SK-N-SH (cell line): ENCODE results near the gene ARMC3. TPM values are rescaled to one million over a fixed set of nuclear protein-coding genes. Genes with fewer than 3 reads are reported as not detected.

Experiments used
- CTCF ChIA-PET: fragments of 300-600, 350-600 bp; formaldehyde crosslinking; extraction: SDS; loops from one replicate; lab custom pipeline; 2021; lab: Yijun Ruan, JAX
- POLR2A ChIA-PET: fragments of 350-600 bp; sonication (Branson Sonifier 250); formaldehyde crosslinking; extraction: SDS; loops from one replicate; lab custom pipeline; 2020; ENCODE audit warnings: antibody characterized with exemption, inconsistent platforms; lab: Yijun Ruan, JAX
- DNase-seq: peaks from one replicate; pipeline ENCODE4 v3.0.0; 2012
- H2AFZ ChIP-seq: fragments of 200-600 bp; sonication (generic); 2 replicates; pipeline ENCODE4 v1.8.1; 2016; ENCODE audit warnings: antibody characterized with exemption, mild to moderate bottlenecking, low read depth
- H3F3A ChIP-seq: fragments of 200-600 bp; sonication (generic); replicated peaks from 2 replicates; pipeline ENCODE3; 2016; ENCODE audit warnings: antibody characterized with exemption, mild to moderate bottlenecking; ENCODE audit not compliant: insufficient read depth
- H3K27ac ChIP-seq, 2 experiments: fragments of 200-500 bp in 1 of 2; fragments of 200-600 bp in 1 of 2; sonication (Bioruptor generic) in 1 of 2; sonication (generic), shearing (Covaris generic) in 1 of 2; 2 replicates each; pipeline versions ENCODE4 v1.5.1 to v1.6.1; 2014 to 2016; ENCODE audit warnings: low read depth in 2 of 2, inconsistent platforms in 1 of 2, low read length in 1 of 2, mild to moderate bottlenecking in 1 of 2, mixed read lengths in 1 of 2
- H3K27me3 ChIP-seq: fragments of 200-600 bp; sonication (generic), shearing (Covaris generic); 2 replicates; pipeline ENCODE4 v1.6.1; 2016; ENCODE audit warnings: mixed run types; ENCODE audit not compliant: insufficient read depth
- H3K36me3 ChIP-seq, 2 experiments: fragments of 200-500 bp in 1 of 2; fragments of 200-600 bp in 1 of 2; sonication (Bioruptor generic) in 1 of 2; sonication (generic) in 1 of 2; replicated peaks in 1 of 2; 2 replicates each; pipeline versions ENCODE3 to v1.5.1; 2014 to 2016; ENCODE audit warnings: low read length in 1 of 2, mild to moderate bottlenecking in 1 of 2; ENCODE audit not compliant: insufficient read depth in 2 of 2, control insufficient read depth in 1 of 2
- H3K4me1 ChIP-seq, 2 experiments: fragments of 200-500 bp in 1 of 2; fragments of 200-600 bp in 1 of 2; sonication (Bioruptor generic) in 1 of 2; sonication (generic), shearing (Covaris generic) in 1 of 2; 2 replicates each; pipeline versions ENCODE4 v1.5.1 to v1.6.1; 2014 to 2016; ENCODE audit warnings: low read depth in 1 of 2, low read length in 1 of 2, mixed run types in 1 of 2; ENCODE audit not compliant: insufficient read depth in 2 of 2, control insufficient read depth in 1 of 2
- H3K4me2 ChIP-seq: fragments of 200-600 bp; sonication (generic), shearing (Covaris generic); 2 replicates; pipeline ENCODE4 v1.6.1; 2017; ENCODE audit warnings: mixed run types
- H3K4me3 ChIP-seq, 2 experiments: fragments of 200-500 bp in 1 of 2; fragments of 200-600 bp in 1 of 2; sonication (Bioruptor generic) in 1 of 2; sonication (generic), shearing (Covaris generic) in 1 of 2; 2 replicates each; pipeline versions ENCODE4 v1.5.1 to v1.8.1; 2014 to 2016; ENCODE audit warnings: low read depth in 2 of 2, inconsistent platforms in 1 of 2, low read length in 1 of 2, mild to moderate bottlenecking in 1 of 2, mixed read lengths in 1 of 2, moderate library complexity in 1 of 2
- H3K79me2 ChIP-seq: fragments of 200-600 bp; sonication (generic); 2 replicates; pipeline ENCODE4 v1.8.1; 2017; ENCODE audit warnings: mild to moderate bottlenecking; ENCODE audit not compliant: insufficient read depth
- H3K9ac ChIP-seq: fragments of 200-600 bp; sonication (generic); 2 replicates; pipeline ENCODE4 v1.6.1; 2017; ENCODE audit warnings: mixed run types
- H3K9me2 ChIP-seq: fragments of 200-600 bp; sonication (generic); 2 replicates; pipeline ENCODE4 v1.6.1; 2017; ENCODE audit warnings: mixed run types
- H3K9me3 ChIP-seq: fragments of 200-600 bp; sonication (generic); 2 replicates; pipeline ENCODE4 v1.6.1; 2017; ENCODE audit warnings: mixed run types, mild to moderate bottlenecking, moderate library complexity
- H4K20me1 ChIP-seq: fragments of 200-600 bp; sonication (generic); 2 replicates; pipeline ENCODE4 v1.6.1; 2017; ENCODE audit warnings: mild to moderate bottlenecking, mixed run types; ENCODE audit not compliant: insufficient read depth
- CHD2 ChIP-seq: fragments of 150-350 bp; IDR thresholded peaks from 2 replicates; pipeline ENCODE4 v1.6.1; 2018; ENCODE audit warnings: low read length; ENCODE audit not compliant: partially characterized antibody
- CTCF ChIP-seq: fragments of 200-600 bp; sonication (generic); IDR thresholded peaks from 2 replicates; pipeline ENCODE4 v1.6.1; 2017; ENCODE audit warnings: antibody characterized with exemption, mild to moderate bottlenecking, moderate library complexity
- EZH2phosphoT487 ChIP-seq: fragments of 200-600 bp; sonication (generic); IDR thresholded peaks from 2 replicates; pipeline ENCODE4 v1.6.1; 2017; ENCODE audit warnings: low read depth, mixed run types, mild to moderate bottlenecking, antibody characterized with exemption, moderate library complexity, borderline replicate concordance
- FOXJ3 ChIP-seq: sonication (generic); formaldehyde crosslinking; IDR thresholded peaks from 2 replicates; pipeline ENCODE4 v1.5.1; 2020; ENCODE audit warnings: mild to moderate bottlenecking, missing genetic modification reagents
- FOXM1 ChIP-seq: IDR thresholded peaks from 2 replicates; pipeline ENCODE4 v1.4.0; 2012; ENCODE audit warnings: low read depth, mild to moderate bottlenecking
- GATA2 ChIP-seq: sonication (generic); formaldehyde crosslinking; IDR thresholded peaks from 2 replicates; pipeline ENCODE4 v1.5.0; 2020; ENCODE audit warnings: mild to moderate bottlenecking, missing genetic modification reagents
- JUND ChIP-seq: IDR thresholded peaks from 2 replicates; pipeline ENCODE4 v1.4.0; 2012
- MEF2A ChIP-seq: IDR thresholded peaks from 2 replicates; pipeline ENCODE4 v1.4.0; 2012; ENCODE audit warnings: low read depth, borderline replicate concordance
- MXI1 ChIP-seq: IDR thresholded peaks from 2 replicates; pipeline ENCODE4 v1.6.1; 2012; ENCODE audit warnings: mild to moderate bottlenecking, low read depth, low read length, improper control_type of control experiment
- NRF1 ChIP-seq: IDR thresholded peaks from 2 replicates; pipeline ENCODE4 v1.6.1; 2012; ENCODE audit warnings: low read depth, mild to moderate bottlenecking, low read length
- POLR2AphosphoS5 ChIP-seq: IDR thresholded peaks from 2 replicates; pipeline ENCODE4 v1.6.1; 2012; ENCODE audit warnings: low read depth, low read length
- RAD21 ChIP-seq: IDR thresholded peaks from 2 replicates; pipeline ENCODE4 v1.6.1; 2012; ENCODE audit warnings: mild to moderate bottlenecking, low read length
- RCOR1 ChIP-seq: fragments of 150-350 bp; IDR thresholded peaks from 2 replicates; pipeline ENCODE4 v1.6.1; 2017; ENCODE audit warnings: antibody characterized with exemption, low read length
- RFX5 ChIP-seq: IDR thresholded peaks from 2 replicates; pipeline ENCODE4 v1.6.1; 2012; ENCODE audit warnings: mild to moderate bottlenecking, improper control_type of control experiment, low read length
- RXRA ChIP-seq: IDR thresholded peaks from 2 replicates; pipeline ENCODE4 v1.4.0; 2012; ENCODE audit warnings: low read depth, mild to moderate bottlenecking, borderline replicate concordance
- SIN3A ChIP-seq: IDR thresholded peaks from 2 replicates; pipeline ENCODE4 v1.6.1; 2012; ENCODE audit warnings: low read depth, mild to moderate bottlenecking, low read length, moderate library complexity, borderline replicate concordance
- TAF1 ChIP-seq: IDR thresholded peaks from 2 replicates; pipeline ENCODE4 v1.6.1; 2012; ENCODE audit warnings: low read depth, mild to moderate bottlenecking, low read length, moderate library complexity, borderline replicate concordance
- TEAD4 ChIP-seq: IDR thresholded peaks from 2 replicates; pipeline ENCODE4 v1.4.0; 2012; ENCODE audit warnings: mild to moderate bottlenecking, borderline replicate concordance; ENCODE audit not compliant: insufficient read depth
- USF1 ChIP-seq: IDR thresholded peaks from 2 replicates; pipeline ENCODE4 v1.4.0; 2012; ENCODE audit warnings: low read depth, borderline replicate concordance
- WGBS: methylation state at CpG from one replicate; pipeline ENCODE4 v1.1.6; 2017; ENCODE audit warnings: low lambda C conversion rate; 5-methylcytosine and 5-hydroxymethylcytosine counted together
- polyA plus RNA-seq, 3 experiments: library from polyadenylated mRNA; depleted of rRNA; stranded (reverse); fragments of >200 nt; gene quantifications; 2 replicates each; pipeline ENCODE4 v1.2.3, GENCODE V29; 2012
- TF ChIP-seq, protein P1 (sequence below): IDR thresholded peaks from 2 replicates; pipeline ENCODE4 v1.4.0; 2012; ENCODE audit warnings: low read depth, borderline replicate concordance
- TF ChIP-seq, protein P2 (sequence below): IDR thresholded peaks from 2 replicates; pipeline ENCODE4; 2012

ARMC3 gene
- not detected in 2 replicates for polyA plus RNA-seq (2012; rRNA removed)
- polyA plus RNA-seq (2012; cell fraction: cytosol; rRNA removed) = 0.03 and 0.05 TPM in 2 replicates
- 0.05 TPM in 1 of 2 replicates, not detected in the other for polyA plus RNA-seq (2012; cell fraction: nucleus; rRNA removed)

- POLR2A ChIA-PET = no interaction called here
- Histone ChIP-seq H3K9ac (no peak within 1 kb of the TSS), H4K20me1 (no peaks in the 10 kb centered on the region), H3K36me3 (no peaks in the 10 kb centered on the region), H3K9me3 (no peaks in the 10 kb centered on the region), H3K4me2 (peak within 1 kb of the TSS; percentile 63), H3K27ac (no peak within 1 kb of the TSS), H3K27me3 (no peaks in the 10 kb centered on the region), H3F3A (no peaks in the 10 kb centered on the region), H3K4me1 (peaks cover 0 to 3% of the 10 kb centered on the region in 2 experiments; a peak in 2 of 4 replicates), H3K4me3 (peak within 1 kb of the TSS; percentile 32 to 51; a peak in 3 of 4 replicates), H2AFZ (peak within 1 kb of the TSS; percentile 56; the same call in 1 of the 2 replicates), H3K79me2 (no peaks in the 10 kb centered on the region), H3K9me2 (no peaks in the 10 kb centered on the region)
- CTCF ChIA-PET = interaction anchor here (0.8 kb wide), 1 partner anchor 14 kb away, joined by 3 read pairs; no protein-coding TSS in a partner anchor
- peak; percentile 61 for TF ChIP-seq NRF1
- TF ChIP-seq MXI1 = peak; percentile 41; the same call in 1 of the 2 replicates
- no peak for TF ChIP-seq TEAD4
- DNase-seq = peak; percentile 82
- 20% methylated on average over 26 of the region's 41 CpGs for WGBS
Observed at GRCh38 chr10:22927661-22928403, at the start of gene ARMC3. ARMC3 (plus strand) TSS chr10:22928053; CDS start chr10:22931997, 3,944 bp downstream.

DNA sequence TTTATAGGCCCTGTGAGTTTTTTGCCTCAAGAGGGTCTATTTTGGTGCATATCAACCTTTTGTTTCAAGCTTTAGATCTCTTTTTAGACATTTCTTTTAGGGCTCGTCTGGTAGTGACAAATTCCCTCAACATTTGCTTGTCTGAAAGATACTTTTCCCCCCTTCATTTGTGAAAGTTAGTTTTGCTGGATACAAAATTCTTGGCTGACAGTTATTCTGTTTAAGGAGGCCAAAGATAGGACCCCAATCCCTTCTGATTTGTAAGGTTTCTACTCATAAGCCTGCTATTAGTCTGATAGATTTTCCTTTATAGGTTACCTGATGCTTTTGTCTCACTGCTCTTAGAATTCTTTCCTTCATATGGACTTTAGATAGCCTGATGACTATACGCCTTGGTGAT is 36.1 kb upstream of the ARMC3 start:
- H3K27me3 ChIP-seq = no peaks in the 10 kb centered on the region
- WGBS = 35% methylated on average over 2 of the region's 2 CpGs
- H3K4me1 ChIP-seq = peaks cover 0 to 10% of the 10 kb centered on the region in 2 experiments; a peak in 1 of 4 replicates
- no peak overlapping the region for H3K4me2 ChIP-seq
- no peaks in the 10 kb centered on the region for H3K9me3 ChIP-seq
- H3K9me2 ChIP-seq = no peaks in the 10 kb centered on the region
- CTCF ChIA-PET = no interaction called here
- no peak overlapping the region for H3K27ac ChIP-seq
- DNase-seq = no peak
- H4K20me1 ChIP-seq = no peaks in the 10 kb centered on the region
- H3K4me3 ChIP-seq = no peak overlapping the region
- no peak overlapping the region for H3K9ac ChIP-seq
- H3F3A ChIP-seq = no peaks in the 10 kb centered on the region
- no peaks in the 10 kb centered on the region for H3K79me2 ChIP-seq
- TF ChIP-seq JUND = no peak
- no peak for TF ChIP-seq NRF1
- TF ChIP-seq USF1 = no peak
- TF ChIP-seq TAF1 = no peak
- TF ChIP-seq, protein P1, sequence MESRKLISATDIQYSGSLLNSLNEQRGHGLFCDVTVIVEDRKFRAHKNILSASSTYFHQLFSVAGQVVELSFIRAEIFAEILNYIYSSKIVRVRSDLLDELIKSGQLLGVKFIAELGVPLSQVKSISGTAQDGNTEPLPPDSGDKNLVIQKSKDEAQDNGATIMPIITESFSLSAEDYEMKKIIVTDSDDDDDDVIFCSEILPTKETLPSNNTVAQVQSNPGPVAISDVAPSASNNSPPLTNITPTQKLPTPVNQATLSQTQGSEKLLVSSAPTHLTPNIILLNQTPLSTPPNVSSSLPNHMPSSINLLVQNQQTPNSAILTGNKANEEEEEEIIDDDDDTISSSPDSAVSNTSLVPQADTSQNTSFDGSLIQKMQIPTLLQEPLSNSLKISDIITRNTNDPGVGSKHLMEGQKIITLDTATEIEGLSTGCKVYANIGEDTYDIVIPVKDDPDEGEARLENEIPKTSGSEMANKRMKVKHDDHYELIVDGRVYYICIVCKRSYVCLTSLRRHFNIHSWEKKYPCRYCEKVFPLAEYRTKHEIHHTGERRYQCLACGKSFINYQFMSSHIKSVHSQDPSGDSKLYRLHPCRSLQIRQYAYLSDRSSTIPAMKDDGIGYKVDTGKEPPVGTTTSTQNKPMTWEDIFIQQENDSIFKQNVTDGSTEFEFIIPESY = no peak
- TF ChIP-seq GATA2 (CRISPR knock-in tag) = no peak
- no peak for TF ChIP-seq RXRA
- no peak for TF ChIP-seq SIN3A
- no peak for TF ChIP-seq RAD21
- TF ChIP-seq CTCF = no peak
- no peak for TF ChIP-seq RFX5
- no peak for TF ChIP-seq CHD2
- TF ChIP-seq FOXM1 = no peak
- no peak for TF ChIP-seq POLR2AphosphoS5
- TF ChIP-seq FOXJ3 (CRISPR knock-in tag) = no peak
- TF ChIP-seq MXI1 = no peak
- TF ChIP-seq EZH2phosphoT487 = no peak
- no peak for TF ChIP-seq MEF2A
- TF ChIP-seq, protein P2, sequence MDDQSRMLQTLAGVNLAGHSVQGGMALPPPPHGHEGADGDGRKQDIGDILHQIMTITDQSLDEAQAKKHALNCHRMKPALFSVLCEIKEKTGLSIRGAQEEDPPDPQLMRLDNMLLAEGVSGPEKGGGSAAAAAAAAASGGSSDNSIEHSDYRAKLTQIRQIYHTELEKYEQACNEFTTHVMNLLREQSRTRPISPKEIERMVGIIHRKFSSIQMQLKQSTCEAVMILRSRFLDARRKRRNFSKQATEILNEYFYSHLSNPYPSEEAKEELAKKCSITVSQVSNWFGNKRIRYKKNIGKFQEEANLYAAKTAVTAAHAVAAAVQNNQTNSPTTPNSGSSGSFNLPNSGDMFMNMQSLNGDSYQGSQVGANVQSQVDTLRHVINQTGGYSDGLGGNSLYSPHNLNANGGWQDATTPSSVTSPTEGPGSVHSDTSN = no peak
- no peak for TF ChIP-seq RCOR1
- H2AFZ ChIP-seq = no peak overlapping the region
- POLR2A ChIA-PET = no interaction called here
- H3K36me3 ChIP-seq = no peaks in the 10 kb centered on the region
